ENCODE data around the gene FAIM2.

DNA sequence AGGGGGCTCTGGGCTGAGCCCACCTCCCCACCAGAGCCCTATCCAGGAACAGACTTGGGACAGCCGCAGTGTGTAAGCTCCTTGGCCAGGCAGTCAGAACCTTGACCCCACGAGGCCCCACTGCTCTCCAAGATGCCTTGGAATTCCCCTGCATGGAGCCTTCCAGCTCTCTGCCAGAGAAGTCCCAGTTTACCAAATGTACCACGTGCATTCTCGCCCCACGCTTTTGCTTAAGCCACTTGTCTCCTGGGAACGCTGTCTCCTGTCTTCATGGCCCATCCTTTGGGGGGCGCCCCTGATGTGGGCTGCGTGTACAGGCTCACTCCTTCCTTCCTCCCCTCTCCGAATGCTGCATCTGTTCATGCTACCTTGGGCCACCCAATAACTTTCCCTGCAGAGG, 7.9 kb downstream of the FAIM2 start:
- TF ChIP-seq, protein P1, sequence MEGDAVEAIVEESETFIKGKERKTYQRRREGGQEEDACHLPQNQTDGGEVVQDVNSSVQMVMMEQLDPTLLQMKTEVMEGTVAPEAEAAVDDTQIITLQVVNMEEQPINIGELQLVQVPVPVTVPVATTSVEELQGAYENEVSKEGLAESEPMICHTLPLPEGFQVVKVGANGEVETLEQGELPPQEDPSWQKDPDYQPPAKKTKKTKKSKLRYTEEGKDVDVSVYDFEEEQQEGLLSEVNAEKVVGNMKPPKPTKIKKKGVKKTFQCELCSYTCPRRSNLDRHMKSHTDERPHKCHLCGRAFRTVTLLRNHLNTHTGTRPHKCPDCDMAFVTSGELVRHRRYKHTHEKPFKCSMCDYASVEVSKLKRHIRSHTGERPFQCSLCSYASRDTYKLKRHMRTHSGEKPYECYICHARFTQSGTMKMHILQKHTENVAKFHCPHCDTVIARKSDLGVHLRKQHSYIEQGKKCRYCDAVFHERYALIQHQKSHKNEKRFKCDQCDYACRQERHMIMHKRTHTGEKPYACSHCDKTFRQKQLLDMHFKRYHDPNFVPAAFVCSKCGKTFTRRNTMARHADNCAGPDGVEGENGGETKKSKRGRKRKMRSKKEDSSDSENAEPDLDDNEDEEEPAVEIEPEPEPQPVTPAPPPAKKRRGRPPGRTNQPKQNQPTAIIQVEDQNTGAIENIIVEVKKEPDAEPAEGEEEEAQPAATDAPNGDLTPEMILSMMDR (IDR thresholded peaks at IDR 0.05 in 4 of 5, conservative IDR thresholded peaks at IDR 0.05 in 1 of 5) = no peak
- no peak for TF ChIP-seq POLR2A (IDR thresholded peaks at IDR 0.05)
